A549 (cell line): ENCODE data around the gene CCL8. TPM values are rescaled to one million over a fixed set of nuclear protein-coding genes. Genes with fewer than 3 reads are reported as not detected.
"Not testable (repeated sequence)": the region's sequence is repeated elsewhere in the genome, so short reads cannot be mapped to it uniquely, and the experiment has no call there.

Experiments used
- ATAC-seq, 2 experiments: fragments of 200-7000 bp in 1 of 2; fragments of >200 bp in 1 of 2; cut with Nextera tagmentation in 1 of 2; cut with Tn5 transposase in 1 of 2; 3 replicates each; pipeline versions ENCODE4 v1.8.0 to v1.9.1; 2018 to 2020; ENCODE audit warnings: mild to moderate bottlenecking in 1 of 2, moderate library complexity in 1 of 2
- CTCF ChIA-PET: fragments of 300-600 bp; sonication (Branson Sonifier 250); formaldehyde crosslinking; extraction: SDS; loops from one replicate; lab custom pipeline; 2021; ENCODE audit warnings: antibody characterized with exemption, inconsistent platforms; lab: Yijun Ruan, JAX
- POLR2A ChIA-PET: fragments of 350-600 bp; formaldehyde crosslinking; extraction: SDS; loops from one replicate; lab custom pipeline; 2021; ENCODE audit warnings: antibody characterized with exemption, inconsistent platforms; lab: Yijun Ruan, JAX
- DNase-seq, 2 experiments: peaks; one replicate each; pipeline versions ENCODE4 v3.0.0 to v3.0.0-alpha.2; 2011 to 2016; ENCODE audit warnings: low read depth in 1 of 2, low spot score in 1 of 2
- FAIRE-seq: peaks from 2 replicates; lab custom pipeline; 2011; peaks lifted over from hg19 to GRCh38; lab: Jason Lieb, UNC
- H3K27ac ChIP-seq, 2 experiments: fragments of >200 bp; sonication (Bioruptor Twin); formaldehyde crosslinking; 3 replicates each; pipeline ENCODE4 v1.5.1; 2016 to 2017
- H3K4me1 ChIP-seq: fragments of >200 bp; sonication (Bioruptor Twin); formaldehyde crosslinking; 3 replicates; pipeline ENCODE4 v1.6.1; 2016
- H3K4me2 ChIP-seq: fragments of >200 bp; sonication (Bioruptor Twin); formaldehyde crosslinking; 3 replicates; pipeline ENCODE4 v1.6.1; 2016
- H3K4me3 ChIP-seq: fragments of >200 bp; sonication (Bioruptor Twin); formaldehyde crosslinking; 3 replicates; pipeline ENCODE4 v1.5.1; 2016
- H3K9me3 ChIP-seq: fragments of >200 bp; sonication (Bioruptor Twin); formaldehyde crosslinking; 3 replicates; pipeline ENCODE4 v1.6.1; 2016
- ATOH8 ChIP-seq: fragments of 250-450 bp; sonication (Bioruptor Pico); IDR thresholded peaks from 2 replicates; pipeline ENCODE4 v1.5.0; 2020; ENCODE audit warnings: low read depth, mild to moderate bottlenecking, moderate library complexity
- BHLHE40 ChIP-seq: IDR thresholded peaks from 2 replicates; pipeline ENCODE4 v1.6.1; 2012; ENCODE audit warnings: low read depth, low read length, inconsistent platforms
- CBX2 ChIP-seq: fragments of 200-600 bp; sonication (generic); IDR thresholded peaks from 2 replicates; pipeline ENCODE4 v1.6.1; 2016; ENCODE audit warnings: low read depth, mild to moderate bottlenecking, borderline replicate concordance
- CEBPB ChIP-seq, 2 experiments: fragments of >200 bp in 1 of 2; sonication (Bioruptor Twin) in 1 of 2; formaldehyde crosslinking in 1 of 2; IDR thresholded peaks; 2 replicates each; pipeline ENCODE4 v1.6.1; 2012 to 2016
- EHMT2 ChIP-seq: fragments of 200-600 bp; sonication (generic); IDR thresholded peaks from 2 replicates; pipeline ENCODE4 v1.6.1; 2016; ENCODE audit warnings: antibody characterized with exemption, low read depth, mild to moderate bottlenecking, moderate library complexity
- GATA3 ChIP-seq: IDR thresholded peaks from 2 replicates; pipeline ENCODE4 v1.6.1; 2012; ENCODE audit warnings: borderline replicate concordance
- HEYL ChIP-seq: fragments of 250-450 bp; sonication (Bioruptor Pico); IDR thresholded peaks from 2 replicates; pipeline ENCODE4 v1.8.0; 2021; ENCODE audit warnings: mild to moderate bottlenecking, moderate library complexity
- HOXA7 ChIP-seq: fragments of 250-450 bp; sonication (Bioruptor Pico); IDR thresholded peaks from 2 replicates; pipeline ENCODE4 v1.5.0; 2020; ENCODE audit warnings: mild to moderate bottlenecking, moderate library complexity
- HOXB5 ChIP-seq: fragments of 250-450 bp; sonication (Bioruptor Pico); IDR thresholded peaks from 2 replicates; pipeline ENCODE4 v1.5.0; 2020; ENCODE audit warnings: mild to moderate bottlenecking, moderate library complexity
- JUN ChIP-seq, 2 experiments: fragments of >200 bp; sonication (Bioruptor Twin); formaldehyde crosslinking; IDR thresholded peaks; 2 replicates in 1 of 2; 3 replicates in 1 of 2; pipeline ENCODE4 v1.6.1; 2016 to 2017
- MAFK ChIP-seq: fragments of 450-650 bp; IDR thresholded peaks from 2 replicates; pipeline ENCODE4 v1.6.1; 2014; ENCODE audit not compliant: partially characterized antibody
- PBX3 ChIP-seq: IDR thresholded peaks from 2 replicates; pipeline ENCODE4 v1.6.1; 2012
- POLR2A ChIP-seq: IDR thresholded peaks from 2 replicates; pipeline ENCODE4 v1.6.1; 2012; ENCODE audit warnings: mild to moderate bottlenecking, low read length
- RAD21 ChIP-seq, 2 experiments: fragments of >200 bp in 1 of 2; sonication (Bioruptor Twin) in 1 of 2; formaldehyde crosslinking in 1 of 2; IDR thresholded peaks in 1 of 2; conservative IDR thresholded peaks in 1 of 2; 2 replicates in 1 of 2; 3 replicates in 1 of 2; pipeline ENCODE4 v1.6.1; 2012 to 2018; ENCODE audit warnings: inconsistent platforms in 1 of 2
- REST ChIP-seq: fragments of 200-600 bp; sonication (generic); IDR thresholded peaks from 2 replicates; pipeline ENCODE4 v1.6.1; 2016; ENCODE audit warnings: antibody characterized with exemption, mild to moderate bottlenecking, moderate library complexity
- RFX5 ChIP-seq: fragments of 450-650 bp; IDR thresholded peaks from 2 replicates; pipeline ENCODE4 v1.7.1; 2014; ENCODE audit warnings: antibody characterized with exemption, mild to moderate bottlenecking, moderate library complexity
- TP53 ChIP-seq: fragments of 250-450 bp; sonication (Bioruptor Pico); IDR thresholded peaks from 2 replicates; pipeline ENCODE4 v1.5.0; 2021; ENCODE audit warnings: mild to moderate bottlenecking, moderate library complexity
- ZSCAN20 ChIP-seq: fragments of 250-450 bp; sonication (Bioruptor Pico); IDR thresholded peaks from 2 replicates; pipeline ENCODE4 v1.8.0; 2022; ENCODE audit warnings: mild to moderate bottlenecking, moderate library complexity
- WGBS: methylation state at CpG from one replicate; pipeline ENCODE4 v1.1.6; 2017; ENCODE audit errors: missing lambda C conversion rate; 5-methylcytosine and 5-hydroxymethylcytosine counted together
- polyA plus RNA-seq, 4 experiments: library from polyadenylated mRNA; depleted of rRNA in 3 of 4; stranded (reverse); fragments of >200 nt; fragmentation: RNase III in 1 of 4; extraction: RNeasy Plus Mini Kit Qiagen cat#74134 plus additional on column Dnase treatment in 1 of 4; gene quantifications; 2 replicates in 3 of 4; 3 replicates in 1 of 4; pipeline ENCODE4 v1.2.3, GENCODE V29; 2011 to 2017
- TF ChIP-seq, protein P1 (sequence below): fragments of >200 bp; sonication (Bioruptor Twin); formaldehyde crosslinking; IDR thresholded peaks from 3 replicates; pipeline ENCODE4 v1.5.1; 2016
- TF ChIP-seq, protein P2 (sequence below): fragments of >200 bp; sonication (Bioruptor Twin); formaldehyde crosslinking; IDR thresholded peaks from 2 replicates; pipeline ENCODE4 v1.6.1; 2016

The CCL8 gene
- polyA plus RNA-seq, 2 of the 4 experiments (the other 2 are of a cell fraction) = not detected

DNA sequence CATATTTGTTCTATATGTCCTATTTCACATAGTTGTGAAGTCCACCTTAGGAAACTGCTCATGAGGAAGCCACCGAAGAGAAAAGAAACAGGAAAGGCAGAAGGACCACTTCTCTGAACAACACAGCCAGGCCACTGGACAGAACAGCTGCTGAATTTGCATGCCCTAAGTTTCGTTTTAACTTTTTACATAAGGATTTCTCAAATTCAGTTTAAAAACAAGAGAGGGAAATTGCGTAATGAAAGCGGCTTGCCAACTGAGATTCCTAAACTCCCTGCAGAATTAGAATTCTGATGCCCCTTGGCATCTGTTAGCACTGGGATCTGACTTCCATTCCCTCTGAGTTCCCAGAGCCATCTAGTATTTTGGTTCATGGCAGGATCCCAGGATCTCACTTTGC is 5.0 kb upstream of the CCL8 start:
- ChIA-PET POLR2A (no interaction called here), CTCF (interaction anchor here (2.6 kb wide), 1 partner anchor 47 kb away, joined by 11 read pairs; no protein-coding TSS in a partner anchor)
- H3K9me3 ChIP-seq = no peaks in the 10 kb centered on the region
- 27% methylated on average over 4 of the region's 4 CpGs for WGBS
- 0 out of 3 replicates have a peak overlapping the region, but pooled peaks have one; percentile 6 for H3K4me2 ChIP-seq
- no peak overlapping the region for H3K27ac ChIP-seq
- H3K4me1 ChIP-seq = no peaks in the 10 kb centered on the region; the same call in 2 of the 3 replicates
- DNase-seq = no peak
- TF ChIP-seq TP53 (CRISPR knock-in tag) = no peak
- TF ChIP-seq CEBPB (IDR thresholded peaks at IDR 0.05) = peak in 1 of 2 experiments; percentile 48; a peak in 1 of 4 replicates
- FAIRE-seq = no peak
- H3K4me3 ChIP-seq = no peak overlapping the region
- no peak for ATAC-seq

DNA sequence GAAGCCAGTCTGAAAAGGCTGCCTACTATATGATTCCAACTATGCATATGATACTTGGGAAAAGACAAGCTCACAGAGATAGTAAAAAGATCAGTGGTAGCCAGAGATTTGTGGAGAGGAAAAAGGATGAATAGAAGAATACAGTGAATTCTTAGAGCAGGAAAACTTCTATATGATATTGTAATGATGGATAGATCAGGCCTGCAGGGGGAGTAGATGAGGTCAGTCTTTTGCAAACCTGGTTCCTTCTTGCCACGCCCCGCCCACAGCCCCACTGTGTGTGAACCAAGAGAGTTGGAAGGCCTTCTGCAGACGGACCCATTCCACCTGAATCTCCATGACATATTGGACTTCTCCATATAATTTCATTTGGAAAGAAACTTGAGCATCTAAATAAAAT is 761 bp upstream of the CCL8 start:
- TF ChIP-seq, protein P1, sequence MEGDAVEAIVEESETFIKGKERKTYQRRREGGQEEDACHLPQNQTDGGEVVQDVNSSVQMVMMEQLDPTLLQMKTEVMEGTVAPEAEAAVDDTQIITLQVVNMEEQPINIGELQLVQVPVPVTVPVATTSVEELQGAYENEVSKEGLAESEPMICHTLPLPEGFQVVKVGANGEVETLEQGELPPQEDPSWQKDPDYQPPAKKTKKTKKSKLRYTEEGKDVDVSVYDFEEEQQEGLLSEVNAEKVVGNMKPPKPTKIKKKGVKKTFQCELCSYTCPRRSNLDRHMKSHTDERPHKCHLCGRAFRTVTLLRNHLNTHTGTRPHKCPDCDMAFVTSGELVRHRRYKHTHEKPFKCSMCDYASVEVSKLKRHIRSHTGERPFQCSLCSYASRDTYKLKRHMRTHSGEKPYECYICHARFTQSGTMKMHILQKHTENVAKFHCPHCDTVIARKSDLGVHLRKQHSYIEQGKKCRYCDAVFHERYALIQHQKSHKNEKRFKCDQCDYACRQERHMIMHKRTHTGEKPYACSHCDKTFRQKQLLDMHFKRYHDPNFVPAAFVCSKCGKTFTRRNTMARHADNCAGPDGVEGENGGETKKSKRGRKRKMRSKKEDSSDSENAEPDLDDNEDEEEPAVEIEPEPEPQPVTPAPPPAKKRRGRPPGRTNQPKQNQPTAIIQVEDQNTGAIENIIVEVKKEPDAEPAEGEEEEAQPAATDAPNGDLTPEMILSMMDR = no peak
- 0 out of 5 replicates have a peak, but pooled peaks of 1 of the 2 experiments have one; percentile 10 for TF ChIP-seq RAD21 (conservative IDR thresholded peaks at IDR 0.05 in 1 of 2, IDR thresholded peaks at IDR 0.05 in 1 of 2)
- Histone ChIP-seq H3K4me2 (no peak overlapping the region), H3K4me1 (no peaks in the 10 kb centered on the region), H3K9me3 (no peaks in the 10 kb centered on the region), H3K4me3 (no peak overlapping the region), H3K27ac (no peak overlapping the region)
- DNase-seq = peak; percentile 28 to 35
- WGBS = 11% methylated on average over 3 of the region's 3 CpGs
- FAIRE-seq = no peak
- ChIA-PET POLR2A (no interaction called here), CTCF (interaction anchor here (0.8 to 8.2 kb wide), 3 partner anchors 42 to 118 kb away, joined by 3 to 51 read pairs (median 4); no protein-coding TSS in a partner anchor)
- ATAC-seq = peak; percentile 59 to 81; a peak in 4 of 6 replicates

DNA sequence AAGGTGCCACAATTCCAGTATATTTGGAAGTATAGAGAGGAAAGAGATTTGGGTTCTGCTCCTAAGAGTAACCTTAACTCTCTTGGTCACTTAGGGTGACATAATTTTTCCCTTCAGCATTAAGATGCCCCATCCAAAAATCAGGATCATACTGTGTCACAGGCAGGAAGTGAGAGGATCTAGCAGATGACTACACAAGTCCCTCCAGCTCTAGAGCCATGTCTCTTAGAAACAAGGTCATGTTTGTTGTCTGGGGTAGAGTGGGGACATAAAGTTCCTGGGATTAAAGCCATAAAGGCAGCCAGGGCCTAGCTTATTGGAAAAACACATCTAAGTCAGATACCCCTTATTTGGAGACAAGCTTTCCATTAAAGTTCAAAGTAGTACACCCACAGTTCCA is 2.7 kb downstream of the CCL8 start:
- CTCF ChIA-PET = interaction anchor here (0.6 to 8.2 kb wide), 5 partner anchors 11 to 121 kb away, joined by 3 to 51 read pairs (median 4); no protein-coding TSS in a partner anchor
- Histone ChIP-seq H3K4me2 (no peak overlapping the region), H3K27ac (no peak overlapping the region), H3K4me1 (no peaks in the 10 kb centered on the region), H3K9me3 (peaks cover 6% of the 10 kb centered on the region; the same call in 1 of the 3 replicates), H3K4me3 (no peak overlapping the region)
- DNase-seq (no peak), FAIRE-seq (no peak), ATAC-seq (no peak)
- POLR2A ChIA-PET = no interaction called here
- TF ChIP-seq MAFK = no peak
- no peak for TF ChIP-seq GATA3
- TF ChIP-seq PBX3 = no peak
- TF ChIP-seq EHMT2 = no peak
- TF ChIP-seq HOXB5 (CRISPR knock-in tag) = no peak

DNA sequence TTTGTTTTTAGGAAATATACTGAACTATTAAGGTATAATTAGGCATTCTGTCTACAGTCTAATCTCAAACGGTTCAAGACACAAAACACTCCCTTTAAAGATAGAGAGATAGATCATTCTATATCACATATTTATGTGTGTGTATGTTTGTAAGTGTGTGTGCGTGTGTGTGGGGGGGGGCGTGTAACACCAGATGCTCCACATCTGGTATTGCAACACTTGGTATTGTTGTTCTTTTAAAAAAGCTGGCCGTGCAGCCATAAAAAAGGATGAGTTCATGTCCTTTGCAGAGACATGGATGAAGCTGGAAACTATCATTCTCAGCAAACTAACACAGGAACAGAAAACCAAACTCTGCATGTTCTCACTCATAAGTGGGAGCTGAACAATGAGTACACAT is 8.3 kb downstream of the CCL8 start:
- H3K4me3 ChIP-seq, H3K4me2 ChIP-seq, FAIRE-seq, H3K27ac ChIP-seq, H3K9me3 ChIP-seq, DNase-seq, CTCF ChIA-PET, H3K4me1 ChIP-seq, POLR2A ChIA-PET, ATAC-seq: not testable (repeated sequence)
- 33% methylated on average over 4 of the region's 4 CpGs for WGBS

- DNase-seq (no peak), FAIRE-seq (no peak), ATAC-seq (no peak)
- no peak overlapping the region for H3K4me2 ChIP-seq
- no peak overlapping the region for H3K27ac ChIP-seq
- no peaks in the 10 kb centered on the region for H3K4me1 ChIP-seq
- CTCF ChIA-PET = no interaction called here
- POLR2A ChIA-PET = no interaction called here
- WGBS = 2% methylated on average over 1 of the region's 1 CpG
- H3K9me3 ChIP-seq = no peaks in the 10 kb centered on the region
- H3K4me3 ChIP-seq = no peak overlapping the region
- no peak for TF ChIP-seq ZSCAN20 (CRISPR knock-in tag)
- no peak for TF ChIP-seq ATOH8 (CRISPR knock-in tag)
- no peak for TF ChIP-seq JUN (IDR thresholded peaks at IDR 0.05)
- no peak for TF ChIP-seq BHLHE40
- no peak for TF ChIP-seq HEYL
- no peak for TF ChIP-seq POLR2A
- no peak for TF ChIP-seq CBX2
- no peak for TF ChIP-seq RFX5
- TF ChIP-seq, protein P2, sequence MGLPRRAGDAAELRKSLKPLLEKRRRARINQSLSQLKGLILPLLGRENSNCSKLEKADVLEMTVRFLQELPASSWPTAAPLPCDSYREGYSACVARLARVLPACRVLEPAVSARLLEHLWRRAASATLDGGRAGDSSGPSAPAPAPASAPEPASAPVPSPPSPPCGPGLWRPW = no peak
- TF ChIP-seq REST = no peak
- no peak for TF ChIP-seq HOXA7 (CRISPR knock-in tag)
These were observed 18.5 kb downstream of the CCL8 start for GRCh38 chr17:34337701-34338100.
